ENCODE results near the gene NFATC2.

Gene NFATC2

GRCh38 chr20:51500936-51501335 is 41.6 kb downstream of the NFATC2 start:
- TF ChIP-seq TAF1 (IDR thresholded peaks at IDR 0.05; ENCODE audit: low read depth): no peak
- no peak for TF ChIP-seq FOXM1 (IDR thresholded peaks at IDR 0.05; ENCODE audit: borderline replicate concordance, low read depth)
- no peak for TF ChIP-seq CEBPB (IDR thresholded peaks at IDR 0.05)
- TF ChIP-seq CREB1 (IDR thresholded peaks at IDR 0.05; ENCODE audit: low read depth): no peak
- no peak for TF ChIP-seq MAX (IDR thresholded peaks at IDR 0.05)
- TF ChIP-seq NFIC (IDR thresholded peaks at IDR 0.05): no peak
- no peak for TF ChIP-seq TCF12 (IDR thresholded peaks at IDR 0.05; ENCODE audit: low read depth)
- no peak for TF ChIP-seq EGR1 (IDR thresholded peaks at IDR 0.05)

DNA sequence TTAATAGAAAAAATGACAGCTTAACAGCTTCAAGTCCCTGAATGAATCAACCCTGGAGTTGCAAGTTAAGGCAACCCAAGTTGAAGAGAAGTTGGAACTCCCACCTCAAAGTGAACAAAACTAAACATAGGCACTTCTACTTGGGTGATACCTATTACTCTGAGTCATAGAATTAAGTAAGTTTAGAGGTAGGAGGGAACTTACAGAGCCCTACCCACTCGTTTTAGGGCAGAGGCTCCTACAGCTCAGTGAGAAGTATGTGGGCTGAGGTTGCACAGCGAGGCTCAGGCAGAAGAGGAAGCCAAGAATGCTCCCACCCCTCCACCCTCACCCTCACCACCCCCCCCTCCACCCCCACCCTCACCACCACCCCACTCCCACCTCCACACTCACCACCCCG is 42.2 kb downstream of the NFATC2 start:
- TF ChIP-seq CREB1 (IDR thresholded peaks at IDR 0.05; ENCODE audit: low read depth) (no peak), EP300 (IDR thresholded peaks at IDR 0.05; ENCODE audit: borderline replicate concordance) (no peak), FOXM1 (IDR thresholded peaks at IDR 0.05; ENCODE audit: borderline replicate concordance, low read depth) (no peak), RAD21 (IDR thresholded peaks at IDR 0.05; ENCODE audit: low read depth) (no peak), TEAD4 (IDR thresholded peaks at IDR 0.05) (no peak), YY1 (IDR thresholded peaks at IDR 0.05; ENCODE audit: low read depth) (no peak), EGR1 (IDR thresholded peaks at IDR 0.05) (no peak), NFIC (IDR thresholded peaks at IDR 0.05) (no peak), ZBTB7A (IDR thresholded peaks at IDR 0.05; ENCODE audit: low read depth) (no peak), CEBPB (IDR thresholded peaks at IDR 0.05) (no peak)
- TF ChIP-seq, protein P1, sequence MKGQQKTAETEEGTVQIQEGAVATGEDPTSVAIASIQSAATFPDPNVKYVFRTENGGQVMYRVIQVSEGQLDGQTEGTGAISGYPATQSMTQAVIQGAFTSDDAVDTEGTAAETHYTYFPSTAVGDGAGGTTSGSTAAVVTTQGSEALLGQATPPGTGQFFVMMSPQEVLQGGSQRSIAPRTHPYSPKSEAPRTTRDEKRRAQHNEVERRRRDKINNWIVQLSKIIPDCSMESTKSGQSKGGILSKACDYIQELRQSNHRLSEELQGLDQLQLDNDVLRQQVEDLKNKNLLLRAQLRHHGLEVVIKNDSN (IDR thresholded peaks at IDR 0.05): no peak

DNA sequence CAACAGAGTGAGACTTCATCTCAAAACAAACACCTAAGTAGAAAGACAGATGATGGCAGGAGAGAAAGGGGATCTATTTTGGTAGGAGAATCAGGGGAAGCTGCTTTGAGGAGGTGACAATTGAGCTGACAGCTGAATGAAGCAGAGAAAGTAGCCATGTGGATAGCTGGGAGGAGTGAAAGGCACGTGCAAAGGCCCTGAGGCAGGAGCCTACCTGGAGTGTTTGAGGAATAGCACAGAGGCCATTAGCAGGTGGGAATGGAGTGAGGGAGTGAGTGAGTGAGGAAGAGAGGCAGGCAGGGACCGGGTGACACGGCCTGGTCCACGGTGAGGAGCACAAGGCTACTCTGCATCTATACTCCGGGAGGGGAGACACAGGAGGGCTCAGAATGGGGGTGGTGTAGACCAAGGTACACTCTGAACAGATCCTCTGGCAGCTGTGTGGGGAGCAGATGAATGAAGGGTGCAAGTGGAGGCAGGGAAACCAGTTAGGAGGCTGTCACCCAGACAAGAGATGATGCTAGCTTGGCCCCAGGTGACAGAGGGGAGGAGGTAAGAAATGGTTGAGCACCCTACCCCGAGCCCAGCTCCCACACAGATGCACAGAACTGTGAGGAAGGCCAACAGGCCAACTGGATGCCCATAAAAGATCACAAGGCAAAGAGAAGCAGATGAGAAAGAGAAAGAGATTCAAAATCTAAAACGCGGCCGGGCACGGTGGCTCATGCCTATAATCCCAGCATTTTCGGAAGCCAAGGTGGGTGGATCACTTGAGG is 43.6 kb downstream of the NFATC2 start:
- TF ChIP-seq EGR1 (IDR thresholded peaks at IDR 0.05): no peak

DNA sequence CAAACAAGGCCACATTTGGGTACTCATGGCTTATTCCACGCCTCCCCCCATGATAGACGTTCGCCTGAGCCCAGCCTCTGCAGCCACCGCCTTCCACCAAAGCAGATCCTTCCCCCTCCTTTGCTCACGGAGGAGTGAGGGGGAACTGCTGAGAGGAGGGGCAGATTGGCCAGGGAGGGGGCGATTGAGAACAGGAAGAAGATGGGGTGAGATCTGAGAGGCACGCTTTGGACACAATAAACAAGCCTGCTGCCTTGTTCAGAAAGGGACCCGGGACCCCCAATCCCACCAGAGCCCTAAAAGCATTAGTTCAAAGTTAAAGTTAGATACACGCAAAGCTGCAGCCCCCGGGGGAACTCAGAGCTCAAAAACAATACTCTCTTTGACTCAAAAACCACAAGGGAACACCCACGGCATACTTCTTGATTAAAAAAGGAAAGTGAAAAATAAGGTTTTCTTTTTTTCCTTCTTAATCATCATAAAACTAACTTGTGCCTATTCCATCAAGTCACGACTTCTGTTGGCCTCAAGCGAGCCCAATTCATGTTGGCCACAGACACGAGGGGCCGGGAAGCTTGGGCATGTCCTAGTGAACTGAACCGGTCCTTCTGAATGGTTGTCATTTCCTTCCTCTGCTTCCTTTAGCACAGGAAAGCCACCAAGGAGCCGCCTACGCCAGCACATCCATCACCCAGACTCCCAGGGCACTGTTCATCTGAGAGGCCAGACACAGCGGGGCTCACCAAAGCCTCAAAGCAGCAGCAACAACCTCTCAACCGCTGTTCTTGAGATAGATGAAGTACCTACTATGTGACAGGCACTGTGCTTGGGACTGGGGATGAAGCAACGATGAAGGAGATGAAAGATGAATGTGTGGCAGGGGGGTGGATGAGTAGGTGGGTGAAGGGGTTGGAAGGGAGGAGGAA is 44.7 kb downstream of the NFATC2 start:
- no peak for TF ChIP-seq YY1 (IDR thresholded peaks at IDR 0.05; ENCODE audit: low read depth)

GRCh38 chr20:51496964-51497363 is 45.6 kb downstream of the NFATC2 start:
- TF ChIP-seq CREB1 (IDR thresholded peaks at IDR 0.05; ENCODE audit: low read depth) (no peak), TEAD4 (IDR thresholded peaks at IDR 0.05) (no peak), TCF12 (IDR thresholded peaks at IDR 0.05; ENCODE audit: low read depth) (no peak), NFIC (IDR thresholded peaks at IDR 0.05) (no peak), EGR1 (IDR thresholded peaks at IDR 0.05) (no peak), YY1 (IDR thresholded peaks at IDR 0.05; ENCODE audit: low read depth) (no peak), TAF1 (IDR thresholded peaks at IDR 0.05; ENCODE audit: low read depth) (no peak), REST (IDR thresholded peaks at IDR 0.05; ENCODE audit: low read depth) (no peak), CEBPB (IDR thresholded peaks at IDR 0.05) (no peak), FOXM1 (IDR thresholded peaks at IDR 0.05; ENCODE audit: borderline replicate concordance, low read depth) (no peak), RAD21 (IDR thresholded peaks at IDR 0.05; ENCODE audit: low read depth) (no peak), EP300 (IDR thresholded peaks at IDR 0.05; ENCODE audit: borderline replicate concordance) (no peak), ZBTB7A (IDR thresholded peaks at IDR 0.05; ENCODE audit: low read depth) (no peak), MAX (IDR thresholded peaks at IDR 0.05) (no peak)
- TF ChIP-seq, protein P1 (IDR thresholded peaks at IDR 0.05): no peak

GRCh38 chr20:51495921-51496545 is 46.5 kb downstream of the NFATC2 start:
- TF ChIP-seq TAF1 (IDR thresholded peaks at IDR 0.05; ENCODE audit: low read depth): no peak
- no peak for TF ChIP-seq YY1 (IDR thresholded peaks at IDR 0.05; ENCODE audit: low read depth)
- no peak for TF ChIP-seq RAD21 (IDR thresholded peaks at IDR 0.05; ENCODE audit: low read depth)
- no peak for TF ChIP-seq FOXM1 (IDR thresholded peaks at IDR 0.05; ENCODE audit: borderline replicate concordance, low read depth)
- TF ChIP-seq MAX (IDR thresholded peaks at IDR 0.05): no peak
- no peak for TF ChIP-seq CEBPB (IDR thresholded peaks at IDR 0.05)
- no peak for TF ChIP-seq NFIC (IDR thresholded peaks at IDR 0.05)
- no peak for TF ChIP-seq REST (IDR thresholded peaks at IDR 0.05; ENCODE audit: low read depth)
- TF ChIP-seq TCF12 (IDR thresholded peaks at IDR 0.05; ENCODE audit: low read depth): no peak
- TF ChIP-seq TEAD4 (IDR thresholded peaks at IDR 0.05): no peak
- TF ChIP-seq EP300 (IDR thresholded peaks at IDR 0.05; ENCODE audit: borderline replicate concordance): no peak
- no peak for TF ChIP-seq CREB1 (IDR thresholded peaks at IDR 0.05; ENCODE audit: low read depth)
- TF ChIP-seq EGR1 (IDR thresholded peaks at IDR 0.05): no peak
- TF ChIP-seq ZBTB7A (IDR thresholded peaks at IDR 0.05; ENCODE audit: low read depth): no peak
